B cell (primary cell): ENCODE results near the gene CD58.
"Not testable (repeated sequence)": the region's sequence is repeated elsewhere in the genome, so short reads cannot be mapped to it uniquely, and the experiment has no call there.

Experiments used
- CTCF ChIP-seq: fragments of 200-600 bp; IDR thresholded peaks from one replicate; pipeline ENCODE4 v1.8.0; 2022; ENCODE audit warnings: antibody characterized with exemption, mild to moderate bottlenecking
- EZH2 ChIP-seq: IDR thresholded peaks from 2 replicates; pipeline ENCODE4 v1.6.1; 2012; ENCODE audit warnings: borderline replicate concordance, low read depth, mild to moderate bottlenecking, moderate library complexity, low read length; ENCODE audit not compliant: insufficient read depth, poor library complexity, severe bottlenecking

GRCh38 chr1:116593977-116594376, 23.2 kb upstream of the CD58 start:
- TF ChIP-seq CTCF, EZH2: not testable (repeated sequence)
